GM21737 (cell line): Measurements from ENCODE around the gene CADM3.

ENCODE experiments used
- ATAC-seq: cut with Tn5 transposase; IDR thresholded peaks from one replicate; pipeline ENCODE4 v1.9.1; 2021; ENCODE audit warnings: mild to moderate bottlenecking, moderate library complexity; ENCODE audit not compliant: unreplicated experiment

The CADM3 gene

GRCh38 chr1:159204161-159205141 is 33.0 kb downstream of the CADM3 start, which contains the start of gene ACKR1:
Gene ACKR1, plus strand, starts transcription at chr1:159204875. Its CDS starts 85 bp downstream, at chr1:159204960.
- no peak for ATAC-seq

- no peak for ATAC-seq
Measured at GRCh38 chr1:159205225-159205624, 33.8 kb downstream of the CADM3 start.

- no peak for ATAC-seq
Measured at GRCh38 chr1:159206110-159206509, 34.7 kb downstream of the CADM3 start.

- no peak for ATAC-seq
Measured at GRCh38 chr1:159207080-159207479, 35.7 kb downstream of the CADM3 start.

- no peak for ATAC-seq
Measured at GRCh38 chr1:159207774-159208173, 36.4 kb downstream of the CADM3 start.

GRCh38 chr1:159208175-159208825 is 36.9 kb downstream of the CADM3 start:
- no peak for ATAC-seq

- ATAC-seq: no peak
Measured at GRCh38 chr1:159209061-159209460, 37.6 kb downstream of the CADM3 start.

- ATAC-seq: no peak
Measured at GRCh38 chr1:159211331-159212136, 40.1 kb downstream of the CADM3 start.

GRCh38 chr1:159212596-159212995 is 41.2 kb downstream of the CADM3 start:
- ATAC-seq: no peak

GRCh38 chr1:159214149-159214760 is 42.8 kb downstream of the CADM3 start:
- no peak for ATAC-seq

GRCh38 chr1:159218649-159219636 is 47.5 kb downstream of the CADM3 start:
- ATAC-seq: no peak

GRCh38 chr1:159222075-159222865 is 50.9 kb downstream of the CADM3 start:
- ATAC-seq: no peak

- no peak for ATAC-seq
Measured at GRCh38 chr1:159223004-159223403, 51.6 kb downstream of the CADM3 start.

GRCh38 chr1:159228554-159228953 is 57.1 kb downstream of the CADM3 start:
- ATAC-seq: no peak

- no peak for ATAC-seq
Measured at GRCh38 chr1:159229260-159229885, 58.0 kb downstream of the CADM3 start.

- no peak for ATAC-seq
Measured at GRCh38 chr1:159229896-159230295, 58.5 kb downstream of the CADM3 start.

- ATAC-seq: peak; percentile 91
Measured at GRCh38 chr1:159239551-159240220, 68.3 kb downstream of the CADM3 start.

- no peak for ATAC-seq
Measured at GRCh38 chr1:159247266-159247665, 75.9 kb downstream of the CADM3 start.
